Fibroblast of skin of left biceps (primary cell): ENCODE results near the gene VTA1.
"Not testable (repeated sequence)": the region's sequence is repeated elsewhere in the genome, so short reads cannot be mapped to it uniquely, and the experiment has no call there.

Experiments
- DNase-seq, 2 experiments: peaks; one replicate each; pipeline ENCODE4 v3.0.0-alpha.2; 2013; ENCODE audit warnings: low read depth in 2 of 2

Gene VTA1

GRCh38 chr6:142171351-142171750 lies 24.3 kb downstream of the VTA1 start:
- DNase-seq, result no peak

DNA sequence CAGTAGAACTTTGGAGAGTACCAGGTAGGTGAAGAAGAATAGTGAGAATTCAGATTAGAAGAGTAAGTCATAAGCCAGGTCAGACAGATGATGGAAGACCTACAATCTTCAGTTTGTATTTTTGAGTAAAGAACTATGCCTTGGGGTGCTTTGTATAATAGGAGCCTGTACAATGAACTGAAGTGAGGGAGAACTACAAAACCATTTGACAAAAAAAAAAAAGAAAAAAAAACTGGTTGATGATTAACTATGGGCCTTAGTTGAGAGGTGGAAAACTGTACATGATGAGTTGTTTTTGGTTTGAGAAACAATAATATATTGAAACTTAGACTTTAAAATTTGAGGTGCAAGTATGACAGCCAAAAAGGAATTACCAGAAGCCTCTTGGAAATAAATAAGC lies 25.7 kb downstream of the VTA1 start:
- no peak for DNase-seq

DNA sequence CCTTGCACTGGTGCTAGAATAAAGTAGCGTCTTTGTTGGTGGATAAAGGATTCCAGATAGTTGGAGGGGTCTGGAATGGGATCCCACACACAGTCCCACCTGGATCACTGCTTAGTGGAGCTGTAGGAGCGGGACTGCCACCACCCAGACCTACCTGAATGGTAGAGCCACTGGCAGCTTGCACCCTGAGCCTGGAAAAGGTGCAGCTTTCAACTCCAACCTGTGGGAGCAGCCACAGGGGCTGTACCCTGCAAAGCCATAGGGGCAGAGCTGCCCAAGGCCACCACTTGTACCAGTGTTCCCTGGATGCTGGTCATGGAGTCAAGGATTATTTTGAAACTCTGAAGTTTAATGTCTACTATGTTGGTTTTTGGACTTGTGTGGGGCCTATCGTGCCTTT lies 26.9 kb downstream of the VTA1 start:
- no peak for DNase-seq

GRCh38 chr6:142174703-142175102 lies 27.6 kb downstream of the VTA1 start:
- DNase-seq, result no peak

- no peak for DNase-seq
Observed at GRCh38 chr6:142178129-142178528, 31.1 kb downstream of the VTA1 start.

DNA sequence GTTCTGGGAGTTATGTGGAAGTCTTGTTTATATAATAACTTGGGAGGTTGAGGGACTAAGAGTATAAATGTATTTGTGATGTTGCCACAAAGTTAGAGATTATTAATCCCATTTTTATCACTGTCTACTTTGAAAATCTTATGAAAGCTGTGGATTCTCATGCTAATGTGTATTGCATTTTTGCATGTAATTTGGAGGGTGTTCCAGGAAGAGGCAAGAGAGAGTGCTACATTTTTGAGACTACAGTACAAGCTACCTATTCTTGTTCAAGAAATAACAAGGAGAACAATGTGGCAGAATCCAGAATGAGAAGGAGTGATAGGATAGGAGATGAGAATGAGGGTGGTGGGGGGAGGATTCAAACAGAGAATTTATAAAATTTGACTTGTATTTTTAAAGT lies 34.9 kb downstream of the VTA1 start:
- DNase-seq, result no peak

GRCh38 chr6:142183351-142183750 lies 36.3 kb downstream of the VTA1 start:
- no peak for DNase-seq

GRCh38 chr6:142184307-142184706 lies 37.2 kb downstream of the VTA1 start:
- DNase-seq, result no peak

- DNase-seq, result no peak
Observed at GRCh38 chr6:142185641-142186040, 38.6 kb downstream of the VTA1 start.

DNA sequence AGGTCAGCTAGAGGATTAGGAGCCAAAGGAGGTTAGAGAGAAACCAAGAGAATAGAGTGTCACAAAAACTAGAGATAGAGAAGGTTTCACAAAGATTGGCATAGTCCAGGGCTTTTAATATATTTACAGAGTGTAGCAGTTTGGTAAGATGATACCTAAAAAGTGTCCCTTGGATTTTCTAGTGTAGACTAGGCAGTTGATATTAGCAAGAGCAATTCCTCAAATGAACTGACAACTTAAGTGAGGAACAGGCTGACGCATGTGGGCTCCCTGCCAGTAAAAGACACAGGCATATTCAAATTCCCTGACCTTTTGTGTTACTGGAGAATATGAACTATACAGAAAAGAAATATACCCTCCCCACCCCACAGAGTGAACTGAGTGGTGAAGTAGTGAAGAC lies 40.1 kb downstream of the VTA1 start:
- DNase-seq, result peak; percentile 6 to 10

- not testable (repeated sequence) for DNase-seq
Observed at GRCh38 chr6:142188341-142188740, 41.3 kb downstream of the VTA1 start.

- DNase-seq, result no peak
Observed at GRCh38 chr6:142189057-142189456, 42.0 kb downstream of the VTA1 start.

- no peak for DNase-seq
Observed at GRCh38 chr6:142192343-142192742, 45.3 kb downstream of the VTA1 start.

DNA sequence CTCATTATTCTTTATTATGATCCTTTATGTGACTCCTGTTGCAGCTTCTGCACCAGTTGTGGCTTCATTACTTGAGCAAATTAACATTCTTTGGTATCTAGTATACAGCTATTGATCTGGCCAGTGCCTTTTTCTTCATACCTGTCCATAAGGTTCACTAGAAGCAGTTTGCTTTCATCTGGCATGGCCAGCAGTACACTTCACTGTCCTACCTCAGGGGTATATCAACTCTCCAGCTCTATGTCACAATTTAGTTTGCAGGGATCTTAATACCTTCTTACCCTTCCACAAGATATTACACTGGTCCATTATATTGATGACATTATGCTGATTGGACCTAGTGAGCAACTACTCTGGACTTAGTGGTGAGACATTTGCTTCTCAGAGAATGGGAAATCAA lies 46.6 kb downstream of the VTA1 start:
- DNase-seq, result no peak

DNA sequence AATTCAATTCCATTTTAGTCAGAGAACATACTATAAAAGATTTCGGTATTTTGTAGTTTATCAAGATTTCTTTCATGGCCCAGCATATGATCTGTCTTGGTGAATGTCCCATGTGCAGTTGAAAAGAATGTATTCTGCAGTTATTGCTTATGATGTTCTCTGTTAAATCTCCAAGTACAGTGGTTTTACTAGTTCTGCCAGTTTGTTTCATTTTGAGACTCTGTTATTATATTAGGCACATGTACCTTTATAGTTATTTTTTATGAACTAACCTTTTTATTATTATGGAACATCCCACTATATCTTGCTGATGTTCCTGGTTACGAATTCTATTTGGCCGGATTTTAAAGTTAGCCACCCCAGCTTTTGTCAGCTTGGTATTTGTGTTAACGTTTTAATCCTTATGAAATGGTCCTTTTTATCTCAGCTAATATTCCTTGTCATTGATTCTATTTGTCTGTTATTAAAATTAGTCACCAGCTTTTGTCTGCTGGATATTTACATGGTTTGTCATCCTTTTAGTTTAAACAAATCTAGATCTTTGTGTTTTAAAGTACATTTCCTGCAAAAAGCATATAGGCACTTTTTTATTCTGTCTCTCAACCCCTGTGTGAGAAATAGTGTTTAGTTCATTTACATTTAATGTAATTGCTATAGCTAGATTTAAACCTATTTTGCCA lies 48.9 kb downstream of the VTA1 start:
- no peak for DNase-seq

GRCh38 chr6:142200846-142201628 lies 54.0 kb downstream of the VTA1 start:
- no peak for DNase-seq

DNA sequence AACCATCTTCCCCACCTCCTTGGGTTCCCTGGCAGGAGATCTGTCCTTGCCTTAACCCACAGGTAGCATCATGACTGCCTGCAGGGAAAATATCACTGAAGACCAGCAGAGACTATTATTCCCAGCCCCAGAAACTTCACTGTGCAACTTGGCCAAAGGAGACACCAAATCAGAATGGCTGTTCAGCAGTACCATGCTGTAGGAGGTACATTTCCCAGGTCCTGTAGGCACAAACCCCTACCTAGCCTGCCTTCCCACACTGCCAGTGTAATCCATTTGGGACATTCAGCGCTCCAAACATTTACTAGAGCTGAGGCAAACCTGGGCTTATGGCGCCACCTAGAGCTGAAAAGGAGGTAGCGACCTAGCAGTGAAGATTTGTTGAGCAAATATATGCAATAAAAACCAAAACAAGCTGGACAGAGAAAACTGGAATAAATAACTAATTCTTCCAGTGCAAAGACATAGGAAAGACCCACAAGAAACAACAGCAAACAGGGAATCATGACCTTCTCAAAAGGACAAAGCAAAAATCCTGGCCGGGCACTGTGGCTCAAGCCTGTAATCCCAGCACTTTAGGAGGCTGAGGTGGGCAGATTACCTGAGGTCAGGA lies 60.3 kb downstream of the VTA1 start:
- DNase-seq, result peak; percentile 13 to 28

GRCh38 chr6:142210606-142211005 lies 63.5 kb downstream of the VTA1 start:
- no peak for DNase-seq

DNA sequence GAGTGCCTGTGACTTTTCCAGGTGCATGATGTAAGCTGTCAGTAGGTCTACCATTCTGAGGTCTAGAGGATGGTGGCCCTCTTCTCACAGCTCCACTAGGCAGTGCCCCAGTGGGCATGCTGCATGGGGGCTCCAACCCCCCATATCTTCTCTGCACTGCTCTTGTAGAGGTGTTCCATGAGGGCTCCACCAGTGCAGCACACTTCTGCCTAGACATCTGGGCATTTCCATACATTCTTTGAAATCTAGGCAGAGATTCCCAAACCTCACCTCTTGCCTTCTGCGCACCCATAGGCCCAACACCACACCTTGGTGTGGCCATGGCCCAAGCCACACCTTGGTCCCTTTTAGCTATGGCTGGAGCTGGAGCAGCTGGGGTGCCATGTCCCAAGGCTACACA lies 66.3 kb downstream of the VTA1 start:
- no peak for DNase-seq

GRCh38 chr6:142218446-142218845 lies 71.4 kb downstream of the VTA1 start:
- DNase-seq, result no peak

DNA sequence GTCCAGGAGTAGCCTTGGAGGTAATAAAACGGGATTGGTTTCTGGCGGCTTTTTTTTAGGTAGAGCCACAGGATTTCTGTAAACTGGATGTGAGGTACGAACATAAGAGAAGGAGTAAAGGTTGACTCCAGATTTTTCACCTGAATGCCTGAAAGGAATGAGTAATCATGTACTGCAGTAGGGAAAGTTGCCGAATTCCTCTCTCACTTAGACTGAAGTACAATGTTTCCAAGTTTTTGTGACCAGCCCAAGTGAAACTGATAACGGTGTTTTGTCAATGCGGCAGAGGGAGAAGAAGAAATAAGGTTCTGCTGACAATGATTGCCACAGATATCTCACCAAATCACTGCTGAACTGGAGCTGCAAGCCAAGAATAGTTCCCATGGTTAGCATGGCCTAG lies 75.0 kb downstream of the VTA1 start:
- no peak for DNase-seq

- DNase-seq, result no peak
Observed at GRCh38 chr6:142223938-142224337, 76.9 kb downstream of the VTA1 start.

DNA sequence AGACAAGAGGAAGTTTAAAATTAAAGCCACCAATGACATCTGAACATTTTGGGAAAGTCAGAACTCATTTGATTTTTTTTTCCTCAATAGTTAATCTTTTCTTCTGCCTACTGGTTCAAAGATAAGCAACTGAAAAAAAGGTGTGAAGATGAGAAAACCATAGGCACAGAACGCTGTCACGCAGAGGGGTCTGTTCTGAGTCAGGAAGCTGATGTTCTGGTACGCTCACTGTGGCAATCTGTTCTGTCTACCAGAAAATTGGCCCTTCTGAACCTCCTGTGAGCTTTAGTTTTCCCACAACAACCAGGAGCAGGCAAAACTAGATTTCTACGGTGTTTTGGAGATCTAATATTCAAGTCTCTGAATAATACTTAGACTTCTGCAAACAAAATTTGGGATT lies 78.1 kb downstream of the VTA1 start:
- DNase-seq, result no peak
